ENCODE results near the gene FRS3. TPM values are rescaled to one million over a fixed set of nuclear protein-coding genes. Genes with fewer than 3 reads are reported as not detected.

Gene FRS3
- total RNA-seq, 4 donors from 2014 or later = 1.3 to 6.5 (median 4.0) TPM

DNA sequence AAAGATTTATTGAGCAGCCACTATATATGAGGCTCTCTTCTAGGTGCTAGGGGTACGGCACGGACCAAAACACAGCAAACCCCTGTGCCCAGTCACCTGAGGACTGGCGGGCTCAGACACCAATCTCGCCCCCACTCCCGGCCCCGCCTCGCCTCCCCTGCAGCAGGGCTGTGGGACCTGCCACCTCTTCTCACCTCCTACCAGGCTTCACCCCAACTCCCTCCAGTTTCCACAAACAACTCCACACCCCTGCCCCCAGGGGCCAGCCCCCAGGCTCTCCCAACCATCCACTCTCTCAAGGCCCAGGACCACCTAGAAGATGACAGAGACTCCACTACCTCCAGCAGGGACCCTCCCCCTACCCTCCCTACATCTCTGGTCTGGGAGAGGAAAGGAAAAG, 50.7 kb downstream of the FRS3 start:
- peaks cover 0 to 89% (median 22%) of the 10 kb centered on the region in 3 donors for H3K4me1 ChIP-seq

GRCh38 chr6:41728073-41728936, 51.4 kb downstream of the FRS3 start:
- no peak for ATAC-seq
- peaks cover 0 to 4% of the 10 kb centered on the region in 2 donors for H3K36me3 ChIP-seq
- WGBS, 2 donors (ENCODE audit: low coverage in 1 of 2) = 71 to 100% methylated on average over 4 to 9 of the region's 19 CpGs
- H3K27ac ChIP-seq = no peak overlapping the region
- no peaks in the 10 kb centered on the region for H3K9me3 ChIP-seq
- H3K4me3 ChIP-seq = no peak overlapping the region
- H3K4me1 ChIP-seq = peaks cover 0 to 89% (median 26%) of the 10 kb centered on the region in 3 donors
- TF ChIP-seq EP300 (IDR thresholded peaks at IDR 0.05) (no peak), POLR2AphosphoS5 (IDR thresholded peaks at IDR 0.05) (no peak), POLR2A (IDR thresholded peaks at IDR 0.05) (no peak)
- no peaks in the 10 kb centered on the region for H3K27me3 ChIP-seq

More for the DNA sequence above, 50.7 kb downstream of the FRS3 start:
- WGBS, 2 donors (ENCODE audit: low coverage in 1 of 2) = no CpG with 5 or more reads among the region's 7 CpGs
- TF ChIP-seq POLR2A (IDR thresholded peaks at IDR 0.05) = no peak
- no peak for TF ChIP-seq EP300 (IDR thresholded peaks at IDR 0.05)
- TF ChIP-seq, protein P1, sequence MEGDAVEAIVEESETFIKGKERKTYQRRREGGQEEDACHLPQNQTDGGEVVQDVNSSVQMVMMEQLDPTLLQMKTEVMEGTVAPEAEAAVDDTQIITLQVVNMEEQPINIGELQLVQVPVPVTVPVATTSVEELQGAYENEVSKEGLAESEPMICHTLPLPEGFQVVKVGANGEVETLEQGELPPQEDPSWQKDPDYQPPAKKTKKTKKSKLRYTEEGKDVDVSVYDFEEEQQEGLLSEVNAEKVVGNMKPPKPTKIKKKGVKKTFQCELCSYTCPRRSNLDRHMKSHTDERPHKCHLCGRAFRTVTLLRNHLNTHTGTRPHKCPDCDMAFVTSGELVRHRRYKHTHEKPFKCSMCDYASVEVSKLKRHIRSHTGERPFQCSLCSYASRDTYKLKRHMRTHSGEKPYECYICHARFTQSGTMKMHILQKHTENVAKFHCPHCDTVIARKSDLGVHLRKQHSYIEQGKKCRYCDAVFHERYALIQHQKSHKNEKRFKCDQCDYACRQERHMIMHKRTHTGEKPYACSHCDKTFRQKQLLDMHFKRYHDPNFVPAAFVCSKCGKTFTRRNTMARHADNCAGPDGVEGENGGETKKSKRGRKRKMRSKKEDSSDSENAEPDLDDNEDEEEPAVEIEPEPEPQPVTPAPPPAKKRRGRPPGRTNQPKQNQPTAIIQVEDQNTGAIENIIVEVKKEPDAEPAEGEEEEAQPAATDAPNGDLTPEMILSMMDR (IDR thresholded peaks at IDR 0.05) = no peak
- TF ChIP-seq POLR2AphosphoS5 (IDR thresholded peaks at IDR 0.05) = no peak
- Histone ChIP-seq H3K36me3 (peaks cover 0 to 4% of the 10 kb centered on the region in 2 donors), H3K27me3 (no peaks in the 10 kb centered on the region), H3K9me3 (no peaks in the 10 kb centered on the region), H3K4me3 (no peak overlapping the region), H3K27ac (no peak overlapping the region)
- ATAC-seq = no peak

DNA sequence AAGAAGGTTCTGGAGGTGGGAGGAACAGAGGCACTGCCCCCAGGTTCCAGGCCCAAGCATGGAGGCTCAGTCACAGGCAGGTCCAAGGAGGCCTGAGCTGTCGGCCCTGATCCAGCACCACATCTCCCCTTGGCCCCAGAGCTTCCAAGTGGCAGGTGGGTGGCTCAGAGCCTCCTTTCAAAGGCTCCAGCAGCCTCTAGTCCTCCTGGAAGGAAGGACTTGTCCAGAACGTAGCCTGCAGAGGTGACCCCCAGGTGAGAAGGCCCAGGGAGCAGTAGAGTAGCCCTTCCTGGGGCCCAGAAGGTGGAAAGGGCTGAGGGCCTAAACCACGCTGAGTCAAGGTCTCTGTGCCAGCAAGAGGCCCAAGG, 52.0 kb downstream of the FRS3 start:
- no peaks in the 10 kb centered on the region for H3K9me3 ChIP-seq
- peaks cover 0 to 4% of the 10 kb centered on the region in 2 donors for H3K36me3 ChIP-seq
- no peak for ATAC-seq
- WGBS, 2 donors (ENCODE audit: low coverage in 1 of 2) = no CpG with 5 or more reads among the region's 3 CpGs
- H3K4me3 ChIP-seq = no peak overlapping the region
- TF ChIP-seq, protein P1 (IDR thresholded peaks at IDR 0.05) = no peak
- no peak for TF ChIP-seq EP300 (IDR thresholded peaks at IDR 0.05)
- TF ChIP-seq POLR2A (IDR thresholded peaks at IDR 0.05) = no peak
- no peaks in the 10 kb centered on the region for H3K27me3 ChIP-seq
- H3K27ac ChIP-seq = no peak overlapping the region
- peaks cover 0 to 89% (median 25%) of the 10 kb centered on the region in 3 donors for H3K4me1 ChIP-seq

DNA sequence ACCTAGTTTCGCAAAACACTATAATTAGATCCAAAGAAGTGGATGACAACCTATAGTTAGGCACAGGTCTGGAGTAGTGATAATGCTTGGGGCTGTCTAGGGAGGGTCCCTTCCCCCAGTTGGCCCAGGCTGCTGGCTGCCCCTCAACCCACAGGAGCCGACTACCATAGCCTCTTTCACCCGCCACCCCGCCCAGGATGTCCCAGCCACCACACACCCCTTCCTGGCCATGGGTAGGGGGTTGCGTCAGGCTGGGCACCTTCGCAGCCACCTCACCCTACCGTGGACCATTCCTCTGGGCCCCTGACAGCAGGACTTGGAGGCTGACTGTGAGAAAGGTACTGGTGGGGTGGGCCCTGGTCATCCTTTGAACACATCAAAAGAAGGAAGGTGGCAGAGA, 52.8 kb downstream of the FRS3 start:
- Histone ChIP-seq H3K4me1 (peaks cover 0 to 89% (median 24%) of the 10 kb centered on the region in 3 donors), H3K9me3 (no peaks in the 10 kb centered on the region), H3K27me3 (no peaks in the 10 kb centered on the region), H3K36me3 (peaks cover 0 to 4% of the 10 kb centered on the region in 2 donors), H3K4me3 (no peak overlapping the region), H3K27ac (no peak overlapping the region)
- no peak for ATAC-seq
- 70 to 93% methylated on average over 1 to 2 of the region's 7 CpGs for WGBS, 2 donors (ENCODE audit: low coverage in 1 of 2)
- TF ChIP-seq, protein P1 (IDR thresholded peaks at IDR 0.05) = no peak
- TF ChIP-seq EP300 (IDR thresholded peaks at IDR 0.05) (no peak), POLR2A (IDR thresholded peaks at IDR 0.05) (no peak), POLR2AphosphoS5 (IDR thresholded peaks at IDR 0.05) (no peak)

DNA sequence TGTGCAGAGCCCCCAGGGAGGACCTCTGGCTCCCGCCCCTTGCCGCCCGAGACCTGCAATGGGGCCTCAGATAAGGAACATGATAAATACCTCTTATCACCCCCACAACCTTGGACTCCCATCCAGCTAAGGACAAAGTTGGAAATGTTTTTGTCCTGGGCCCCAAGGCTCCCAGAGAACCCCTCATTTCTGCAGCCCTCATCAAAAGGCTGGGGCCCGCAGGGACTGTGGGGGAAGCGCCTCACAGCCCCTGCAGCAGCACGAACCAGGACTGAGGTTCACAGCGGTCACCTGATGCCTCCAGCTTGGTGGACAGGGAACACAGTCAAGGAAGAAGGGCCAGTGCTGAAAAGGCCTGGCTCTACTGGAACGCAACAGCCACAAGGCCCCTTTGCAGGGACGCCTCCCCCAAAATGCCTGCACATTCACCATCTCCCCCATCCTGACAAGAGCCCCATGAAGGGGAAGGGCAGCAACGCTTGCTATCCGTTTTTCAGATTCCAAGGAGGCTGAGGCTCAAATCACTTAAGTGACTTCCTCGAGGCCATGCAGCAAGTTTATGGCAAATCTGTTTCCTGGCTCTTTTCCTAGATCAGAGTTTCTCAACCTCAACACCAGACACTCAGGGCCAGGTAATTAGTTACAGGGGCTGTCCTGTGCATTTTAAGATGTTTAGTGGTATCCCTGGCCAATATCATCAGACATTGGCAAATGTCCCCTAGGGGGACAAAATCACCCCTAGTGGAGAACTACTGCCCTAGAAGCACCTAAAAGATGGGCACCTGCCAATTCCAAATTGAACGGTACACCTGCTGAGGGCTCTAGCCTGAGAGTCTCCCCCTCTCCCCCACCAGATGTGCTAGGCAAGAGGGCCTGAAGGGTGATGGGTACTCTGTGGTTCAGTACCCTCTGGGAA, 54.9 kb downstream of the FRS3 start:
- H3K4me3 ChIP-seq = no peak overlapping the region
- TF ChIP-seq POLR2A (IDR thresholded peaks at IDR 0.05) = no peak
- no peak for TF ChIP-seq EP300 (IDR thresholded peaks at IDR 0.05)
- TF ChIP-seq, protein P1 (IDR thresholded peaks at IDR 0.05) = no peak
- no peak for TF ChIP-seq POLR2AphosphoS5 (IDR thresholded peaks at IDR 0.05)
- H3K4me1 ChIP-seq = peaks cover 0 to 89% (median 19%) of the 10 kb centered on the region in 3 donors
- H3K9me3 ChIP-seq = no peaks in the 10 kb centered on the region
- 33 to 79% methylated on average over 1 to 7 of the region's 13 CpGs for WGBS, 2 donors (ENCODE audit: low coverage in 1 of 2)
- H3K27ac ChIP-seq = peak overlapping the region in 1 of 4 donors; percentile 56
- H3K27me3 ChIP-seq = no peaks in the 10 kb centered on the region
- no peak for ATAC-seq
- H3K36me3 ChIP-seq = peaks cover 0 to 4% of the 10 kb centered on the region in 2 donors
